Thyroid gland (tissue), 4 donors: ENCODE data around the gene MAP3K5.

ENCODE experiments used
- CTCF ChIP-seq, 6 experiments: fragments of 200-600 bp in 3 of 6; fragments of 450-650 bp in 3 of 6; sonication (generic) in 3 of 6; IDR thresholded peaks; one replicate each; pipeline ENCODE4 v1.5.1; 2016 to 2019; ENCODE audit warnings: antibody characterized with exemption in 6 of 6, mild to moderate bottlenecking in 2 of 6, inconsistent platforms in 1 of 6, moderate library complexity in 1 of 6
- POLR2A ChIP-seq, 2 donors: fragments of 450-650 bp; IDR thresholded peaks; one replicate each; pipeline ENCODE4 v1.6.1; 2017; ENCODE audit warnings: antibody characterized with exemption in 2 of 2, mild to moderate bottlenecking in 2 of 2, moderate library complexity in 1 of 2

- no peak for TF ChIP-seq POLR2A (IDR thresholded peaks at IDR 0.05)
- no peak for TF ChIP-seq CTCF (IDR thresholded peaks at IDR 0.05)
These were observed 95.4 kb downstream of the MAP3K5 start for GRCh38 chr6:136696783-136697364.
